Activated naive CD4-positive, alpha-beta T cell treated with anti-CD3 and anti-CD28 coated beads, Interleukin-2, amount 50 U/mL, for 72 hours (primary cell): Measurements from ENCODE around the gene ADGRF3. TPM values are rescaled to one million over a fixed set of nuclear protein-coding genes. Genes with fewer than 3 reads are reported as not detected.
A peak's percentile ranks its signal among the peaks of the same experiment; 100 is the strongest.
"Not testable (repeated sequence)": the region's sequence is repeated elsewhere in the genome, so short reads cannot be mapped to it uniquely, and the experiment has no call there.

Source experiments
- ATAC-seq, 2 donors: fragments of 150-1000 bp; cut with Tn5 transposase; 2 replicates each; pipeline ENCODE4 v1.10.0; 2021; ENCODE audit warnings: mild to moderate bottlenecking in 2 of 2, moderate library complexity in 2 of 2
- DNase-seq, 2 donors: peaks; one replicate each; pipeline ENCODE4 v3.0.0; 2021 to 2022; ENCODE audit warnings: low spot score in 2 of 2
- H3K27ac Mint-ChIP-seq, 2 donors: one replicate each; pipeline ENCODE4 v1.8.0; 2022; ENCODE audit warnings: mild to moderate bottlenecking in 2 of 2, mixed read lengths in 2 of 2
- H3K36me3 Mint-ChIP-seq, 2 donors: one replicate each; pipeline ENCODE4 v1.8.0; 2022; ENCODE audit warnings: mixed read lengths in 2 of 2
- H3K9me3 Mint-ChIP-seq, 2 donors: one replicate each; pipeline ENCODE4 v1.8.0; 2022; ENCODE audit warnings: mixed read lengths in 2 of 2
- total RNA-seq, 2 donors: library from RNA; stranded (reverse); gene quantifications; one replicate each; pipeline ENCODE4 v1.2.3, GENCODE V29; 2022

The ADGRF3 gene
- total RNA-seq, 2 donors from 2014 or later, result 0.57 to 7.5 TPM

GRCh38 chr2:26355038-26355995 lies 8.7 kb upstream of the ADGRF3 start:
- Mint-ChIP-seq H3K27ac (no peak overlapping the region), H3K36me3 (peaks cover 0 to 25% of the 10 kb centered on the region in 2 donors), H3K9me3 (no peaks in the 10 kb centered on the region)
- peak; percentile 57 to 66 for ATAC-seq
- no peak for DNase-seq

DNA sequence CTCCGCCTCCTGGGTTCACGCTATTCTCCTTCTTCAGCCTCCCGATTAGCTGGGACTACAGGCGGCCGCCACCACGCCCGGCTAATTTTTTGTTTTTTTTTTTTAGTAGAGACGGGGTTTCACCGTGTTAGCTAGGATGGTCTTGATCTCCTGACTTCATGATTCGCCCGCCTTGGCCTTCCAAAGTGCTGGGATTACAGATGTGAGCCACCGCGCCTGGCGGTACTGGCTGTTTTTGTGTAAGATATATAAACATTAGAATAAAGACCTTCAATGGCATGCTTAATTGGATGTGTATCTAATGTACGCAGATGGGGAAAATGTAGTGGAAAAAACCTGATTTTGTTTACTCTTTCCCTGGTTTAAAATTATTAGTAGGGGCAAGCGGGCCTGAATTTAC lies 7.9 kb upstream of the ADGRF3 start:
- not testable (repeated sequence) for H3K27ac Mint-ChIP-seq, H3K9me3 Mint-ChIP-seq, DNase-seq, ATAC-seq
- H3K36me3 Mint-ChIP-seq, result peaks cover 0 to 19% of the 10 kb centered on the region in 2 donors

DNA sequence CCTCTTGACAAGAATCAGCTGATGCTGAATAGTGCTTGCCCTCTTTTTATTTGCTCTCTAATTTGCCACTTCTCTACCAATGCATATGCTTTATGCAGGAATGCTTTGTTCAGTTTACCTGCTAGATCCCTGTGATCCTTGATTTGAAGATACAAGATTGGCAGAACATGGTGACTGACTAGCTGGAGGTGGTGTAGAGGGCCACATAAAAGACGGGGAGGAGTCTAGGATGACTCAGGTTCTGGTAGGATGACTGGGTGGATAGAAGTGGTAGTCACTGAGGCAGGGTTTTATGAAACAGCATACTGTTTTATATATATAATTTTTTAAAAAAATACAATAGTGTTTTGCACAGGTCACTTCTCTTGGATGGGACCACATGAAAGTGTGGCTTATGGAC lies 6.3 kb upstream of the ADGRF3 start:
- Mint-ChIP-seq H3K27ac (peak overlapping the region in 1 of 2 donors; percentile 13), H3K36me3 (peaks cover 0 to 17% of the 10 kb centered on the region in 2 donors), H3K9me3 (no peaks in the 10 kb centered on the region)
- ATAC-seq (peak; percentile 95 to 100), DNase-seq (peak in 1 of 2 donors; percentile 42)

GRCh38 chr2:26351375-26352090 lies 4.9 kb upstream of the ADGRF3 start:
- Mint-ChIP-seq H3K36me3 (peaks cover 9 to 21% of the 10 kb centered on the region in 2 donors), H3K27ac (no peak overlapping the region), H3K9me3 (no peaks in the 10 kb centered on the region)
- DNase-seq (no peak), ATAC-seq (no peak)

- Mint-ChIP-seq H3K27ac (peak overlapping the region in 1 of 2 donors; percentile 51), H3K36me3 (peaks cover 18 to 30% of the 10 kb centered on the region in 2 donors), H3K9me3 (no peaks in the 10 kb centered on the region)
- ATAC-seq (no peak), DNase-seq (no peak)
Observed at GRCh38 chr2:26349690-26350089, 3.1 kb upstream of the ADGRF3 start.

- ATAC-seq, result no peak
- peak overlapping the region; percentile 97 to 99 for H3K27ac Mint-ChIP-seq
- H3K36me3 Mint-ChIP-seq, result peaks cover 18 to 30% of the 10 kb centered on the region in 2 donors
- no peak for DNase-seq
- H3K9me3 Mint-ChIP-seq, result no peaks in the 10 kb centered on the region
Observed at GRCh38 chr2:26347286-26347865, 787 bp upstream of the ADGRF3 start.

DNA sequence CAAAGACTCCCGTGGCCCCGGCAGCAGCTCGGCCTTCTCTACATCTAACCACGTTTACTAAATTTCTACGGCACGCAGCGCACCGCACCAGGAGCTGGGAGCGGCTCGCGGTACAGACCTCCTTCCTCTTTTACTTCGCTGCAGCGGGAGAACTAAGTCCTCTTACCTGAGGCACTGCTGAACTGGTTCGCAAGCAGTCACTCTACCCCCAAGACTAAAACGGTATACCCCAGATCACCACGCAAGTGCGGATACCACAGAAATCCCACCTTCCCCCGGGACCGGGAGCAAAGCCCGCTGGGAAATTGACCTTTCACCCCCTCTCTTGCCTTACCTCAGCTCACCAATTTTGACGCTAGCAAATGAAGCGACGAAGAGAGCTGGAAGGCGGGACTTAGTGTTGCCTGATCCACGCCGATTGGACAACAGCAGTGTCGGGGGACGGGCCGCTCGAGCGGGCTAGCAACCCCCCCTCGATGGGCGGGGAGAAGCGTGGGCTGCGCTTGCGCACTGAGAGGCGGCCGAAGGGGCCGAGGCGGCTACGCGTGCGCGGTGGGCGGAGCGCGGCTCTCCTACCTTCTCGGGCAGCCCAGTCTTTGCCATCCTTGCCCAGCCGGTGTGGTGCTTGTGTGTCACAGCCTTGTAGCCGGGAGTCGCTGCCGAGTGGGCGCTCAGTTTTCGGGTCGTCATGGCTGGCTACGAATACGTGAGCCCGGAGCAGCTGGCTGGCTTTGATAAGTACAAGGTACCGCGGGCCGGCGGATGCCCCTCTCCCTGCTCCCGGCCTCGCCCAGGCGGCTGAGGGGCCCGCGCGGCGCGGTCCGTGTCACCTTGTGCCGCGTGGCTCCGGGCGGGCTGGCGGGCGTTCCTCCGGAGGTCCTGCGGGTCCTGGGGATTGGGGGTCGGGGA lies 790 bp downstream of the ADGRF3 start, which contains the start of gene SELENOI:
TSS of gene SELENOI (plus strand) at position 599 of the 909 bp plus-strand sequence. CDS start at position 689, 90 bp downstream.
- Mint-ChIP-seq H3K9me3 (no peaks in the 10 kb centered on the region), H3K27ac (peak within 1 kb of the TSS; percentile 97 to 99), H3K36me3 (peaks cover 18 to 24% of the 10 kb centered on the region in 2 donors)
- ATAC-seq, result peak; percentile 96 to 97
- DNase-seq, result peak; percentile 100

DNA sequence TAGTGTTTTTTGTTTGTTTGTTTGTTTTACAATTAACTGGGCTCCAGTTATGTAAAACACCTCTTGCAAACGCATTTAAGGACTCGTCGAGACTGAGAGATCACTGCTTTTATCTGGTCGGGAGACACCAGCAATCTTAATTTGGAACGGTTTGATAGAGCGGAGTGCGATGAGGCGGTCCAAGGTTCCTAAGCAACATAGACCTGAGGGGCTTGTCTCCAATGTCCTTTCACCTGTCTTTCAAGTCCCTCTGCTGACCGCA lies 1.4 kb downstream of the ADGRF3 start:
- no peaks in the 10 kb centered on the region for H3K9me3 Mint-ChIP-seq
- ATAC-seq, result peak in 1 of 2 donors; percentile 0
- H3K27ac Mint-ChIP-seq, result peak overlapping the region; percentile 97 to 99

GRCh38 chr2:26344581-26345282 lies 1.9 kb downstream of the ADGRF3 start:
- peaks cover 18 to 24% of the 10 kb centered on the region in 2 donors for H3K36me3 Mint-ChIP-seq
- peak overlapping the region; percentile 97 to 99 for H3K27ac Mint-ChIP-seq
- DNase-seq (no peak), ATAC-seq (no peak)
- no peaks in the 10 kb centered on the region for H3K9me3 Mint-ChIP-seq

More for the DNA sequence above, 1.4 kb downstream of the ADGRF3 start:
- peaks cover 18 to 24% of the 10 kb centered on the region in 2 donors for H3K36me3 Mint-ChIP-seq
- no peak for DNase-seq

DNA sequence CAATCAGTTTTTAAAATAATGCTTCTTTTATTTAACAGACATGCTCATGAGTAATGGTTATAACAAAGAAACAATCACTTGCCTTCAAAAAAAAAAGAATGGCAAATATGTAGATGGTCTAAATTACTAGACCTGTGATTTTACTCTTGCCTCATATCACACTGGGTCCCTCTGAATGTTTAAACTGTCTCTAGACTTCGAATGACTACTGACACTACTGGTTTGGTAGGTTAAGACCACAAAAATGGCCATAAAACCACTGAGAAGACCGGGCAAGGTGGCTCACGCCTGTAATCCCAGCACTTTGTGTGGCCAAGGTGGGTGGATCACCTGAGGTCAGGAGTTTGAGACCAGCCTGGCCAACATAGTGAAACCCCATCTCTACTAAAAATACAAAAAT lies 5.8 kb downstream of the ADGRF3 start:
- Mint-ChIP-seq H3K9me3 (no peaks in the 10 kb centered on the region), H3K27ac (no peak overlapping the region), H3K36me3 (peaks cover 6 to 7% of the 10 kb centered on the region in 2 donors)

GRCh38 chr2:26337298-26337697 lies 9.3 kb downstream of the ADGRF3 start:
- ATAC-seq, result no peak
- Mint-ChIP-seq H3K27ac (no peak overlapping the region), H3K36me3 (no peaks in the 10 kb centered on the region), H3K9me3 (no peaks in the 10 kb centered on the region)
- no peak for DNase-seq

More for the DNA sequence above, 5.8 kb downstream of the ADGRF3 start:
- no peak for ATAC-seq
- no peak for DNase-seq

- no peaks in the 10 kb centered on the region for H3K9me3 Mint-ChIP-seq
- ATAC-seq, result peak; percentile 37 to 70
- no peak overlapping the region for H3K27ac Mint-ChIP-seq
Observed at GRCh38 chr2:26336719-26337118, 9.9 kb downstream of the ADGRF3 start.

GRCh38 chr2:26335231-26335630 lies 11.4 kb downstream of the ADGRF3 start:
- no peaks in the 10 kb centered on the region for H3K9me3 Mint-ChIP-seq
- ATAC-seq, result no peak

More at GRCh38 chr2:26336719-26337118, 9.9 kb downstream of the ADGRF3 start:
- no peak for DNase-seq
- no peaks in the 10 kb centered on the region for H3K36me3 Mint-ChIP-seq

GRCh38 chr2:26333293-26333692 lies 13.3 kb downstream of the ADGRF3 start:
- DNase-seq (no peak), ATAC-seq (no peak)
- Mint-ChIP-seq H3K9me3 (no peaks in the 10 kb centered on the region), H3K36me3 (no peaks in the 10 kb centered on the region), H3K27ac (peak overlapping the region in 1 of 2 donors; percentile 3)

More at GRCh38 chr2:26335231-26335630, 11.4 kb downstream of the ADGRF3 start:
- no peak for DNase-seq
- Mint-ChIP-seq H3K36me3 (no peaks in the 10 kb centered on the region), H3K27ac (no peak overlapping the region)

DNA sequence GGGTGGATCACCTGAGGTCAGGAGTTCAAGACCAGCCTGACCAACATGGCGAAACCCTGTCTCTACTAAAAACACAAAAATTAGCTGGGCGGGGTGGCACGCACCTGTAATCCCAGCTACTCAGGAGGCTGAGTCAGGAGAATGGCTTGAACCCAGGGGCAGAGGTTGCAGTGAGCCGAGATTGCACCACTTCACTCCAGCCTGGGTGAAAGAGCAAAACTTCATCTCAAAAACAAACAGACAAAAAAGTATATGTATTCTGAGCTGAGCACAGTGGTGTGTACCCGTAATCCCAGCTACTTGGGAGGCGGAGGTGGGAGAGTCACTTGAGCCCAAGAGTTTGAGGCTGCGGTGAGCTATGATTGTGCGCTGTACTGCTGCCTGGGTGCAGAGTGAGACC lies 15.3 kb downstream of the ADGRF3 start:
- not testable (repeated sequence) for H3K9me3 Mint-ChIP-seq, H3K36me3 Mint-ChIP-seq, H3K27ac Mint-ChIP-seq, DNase-seq, ATAC-seq
